Measurements from ENCODE around the gene DLG5.

GRCh38 chr10:77946084-77946483, 19.5 kb upstream of the DLG5 start:
- TF ChIP-seq CTCF (IDR thresholded peaks at IDR 0.05; ENCODE audit: low read depth, low read length, missing input control) (no peak), YY1 (IDR thresholded peaks at IDR 0.05) (no peak), NR2F2 (IDR thresholded peaks at IDR 0.05) (no peak), EGR1 (IDR thresholded peaks at IDR 0.05; ENCODE audit: low read depth in 2 of 2) (no peak), SP1 (IDR thresholded peaks at IDR 0.05) (no peak), TAF1 (conservative IDR thresholded peaks at IDR 0.05) (no peak)
